ENCODE measurements around the gene SHROOM4. TPM values are rescaled to one million over a fixed set of nuclear protein-coding genes. Genes with fewer than 3 reads are reported as not detected.

The SHROOM4 gene
- total and polyA plus RNA-seq, 4 donors = 0.62 to 2.3 (median 0.93) TPM

DNA sequence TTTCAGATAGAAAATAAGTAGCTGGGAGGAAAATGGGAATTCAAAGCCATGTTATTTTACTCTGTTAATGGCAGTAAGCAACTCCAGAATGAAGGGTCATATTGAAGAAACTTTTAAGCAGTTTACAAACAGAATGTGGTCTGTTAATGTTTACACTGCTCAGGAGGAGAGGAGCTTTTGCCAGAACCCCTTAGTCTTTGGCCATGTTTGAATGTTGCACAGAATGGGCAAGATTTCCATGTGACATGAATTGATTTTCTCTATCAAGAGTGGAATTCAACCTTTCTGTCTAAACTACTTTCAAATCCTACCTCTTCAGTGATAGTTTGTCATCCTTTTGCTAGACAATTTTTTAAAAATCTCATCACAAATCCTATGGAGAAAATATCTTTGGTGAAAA, 227.6 kb downstream of the SHROOM4 start:
- Histone ChIP-seq H3K9ac (ENCODE audit: low read depth in 1 of 2, low read length in 2 of 2) (no peak overlapping the region), H3K4me3 (ENCODE audit: low read depth in 1 of 3, low read length in 3 of 3) (no peak overlapping the region), H3K27me3 (ENCODE audit: control insufficient read depth in 4 of 4, insufficient read depth in 4 of 4, low read length in 3 of 4) (no peaks in the 10 kb centered on the region), H3K27ac (ENCODE audit: low read depth in 1 of 2, low read length in 2 of 2) (no peak overlapping the region), H3K9me3 (ENCODE audit: control insufficient read depth in 4 of 4, low read length in 3 of 4) (peaks cover 0 to 2% (median 0%) of the 10 kb centered on the region in 4 donors), H3K4me1 (ENCODE audit: control insufficient read depth in 4 of 4, insufficient read depth in 4 of 4, low read length in 3 of 4) (peaks cover 0 to 8% (median 5%) of the 10 kb centered on the region in 4 donors), H3K36me3 (ENCODE audit: control insufficient read depth in 4 of 4, insufficient read depth in 3 of 4, low read depth in 1 of 4, low read length in 3 of 4) (no peaks in the 10 kb centered on the region)
- TF ChIP-seq, protein P1, sequence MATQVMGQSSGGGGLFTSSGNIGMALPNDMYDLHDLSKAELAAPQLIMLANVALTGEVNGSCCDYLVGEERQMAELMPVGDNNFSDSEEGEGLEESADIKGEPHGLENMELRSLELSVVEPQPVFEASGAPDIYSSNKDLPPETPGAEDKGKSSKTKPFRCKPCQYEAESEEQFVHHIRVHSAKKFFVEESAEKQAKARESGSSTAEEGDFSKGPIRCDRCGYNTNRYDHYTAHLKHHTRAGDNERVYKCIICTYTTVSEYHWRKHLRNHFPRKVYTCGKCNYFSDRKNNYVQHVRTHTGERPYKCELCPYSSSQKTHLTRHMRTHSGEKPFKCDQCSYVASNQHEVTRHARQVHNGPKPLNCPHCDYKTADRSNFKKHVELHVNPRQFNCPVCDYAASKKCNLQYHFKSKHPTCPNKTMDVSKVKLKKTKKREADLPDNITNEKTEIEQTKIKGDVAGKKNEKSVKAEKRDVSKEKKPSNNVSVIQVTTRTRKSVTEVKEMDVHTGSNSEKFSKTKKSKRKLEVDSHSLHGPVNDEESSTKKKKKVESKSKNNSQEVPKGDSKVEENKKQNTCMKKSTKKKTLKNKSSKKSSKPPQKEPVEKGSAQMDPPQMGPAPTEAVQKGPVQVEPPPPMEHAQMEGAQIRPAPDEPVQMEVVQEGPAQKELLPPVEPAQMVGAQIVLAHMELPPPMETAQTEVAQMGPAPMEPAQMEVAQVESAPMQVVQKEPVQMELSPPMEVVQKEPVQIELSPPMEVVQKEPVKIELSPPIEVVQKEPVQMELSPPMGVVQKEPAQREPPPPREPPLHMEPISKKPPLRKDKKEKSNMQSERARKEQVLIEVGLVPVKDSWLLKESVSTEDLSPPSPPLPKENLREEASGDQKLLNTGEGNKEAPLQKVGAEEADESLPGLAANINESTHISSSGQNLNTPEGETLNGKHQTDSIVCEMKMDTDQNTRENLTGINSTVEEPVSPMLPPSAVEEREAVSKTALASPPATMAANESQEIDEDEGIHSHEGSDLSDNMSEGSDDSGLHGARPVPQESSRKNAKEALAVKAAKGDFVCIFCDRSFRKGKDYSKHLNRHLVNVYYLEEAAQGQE (IDR thresholded peaks at IDR 0.05) = no peak
- no peak for TF ChIP-seq TAF1 (conservative IDR thresholded peaks at IDR 0.05)
- TF ChIP-seq HNF4A (conservative IDR thresholded peaks at IDR 0.05) = peak; percentile 19 to 28
- no peak for TF ChIP-seq JUND (IDR thresholded peaks at IDR 0.05)
- no peak for TF ChIP-seq FOXA2 (IDR thresholded peaks at IDR 0.05)
- no peak for TF ChIP-seq GABPA (IDR thresholded peaks at IDR 0.05 in 1 of 2, conservative IDR thresholded peaks at IDR 0.05 in 1 of 2)
- TF ChIP-seq EGR1 (IDR thresholded peaks at IDR 0.05; ENCODE audit: low read depth in 2 of 2) = no peak
- TF ChIP-seq SP1 (IDR thresholded peaks at IDR 0.05) = no peak
- no peak for TF ChIP-seq RAD21 (IDR thresholded peaks at IDR 0.05)
- TF ChIP-seq YY1 (IDR thresholded peaks at IDR 0.05) = peak; percentile 57
- no peak for TF ChIP-seq NR2F2 (IDR thresholded peaks at IDR 0.05)
- no peak for DNase-seq (ENCODE audit: low spot score)

DNA sequence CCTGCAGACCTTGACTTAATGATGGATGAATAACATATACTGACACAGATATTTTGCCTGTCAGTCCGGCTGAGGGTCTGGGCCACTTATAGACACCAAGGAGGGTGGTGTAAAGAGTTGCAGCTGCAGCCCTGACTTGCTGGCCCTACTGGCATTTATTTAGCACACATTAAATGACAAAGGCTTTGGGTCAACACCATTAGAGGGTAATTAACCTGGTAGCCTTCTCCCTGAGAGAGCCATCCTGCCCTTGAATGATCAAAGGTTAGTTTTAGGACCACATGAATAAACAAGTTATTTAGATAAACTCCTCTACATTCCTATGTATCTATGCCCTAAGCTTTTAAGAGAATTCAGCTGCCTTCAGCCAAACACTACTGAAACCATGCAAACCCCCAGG, 232.6 kb downstream of the SHROOM4 start:
- Histone ChIP-seq H3K27me3 (ENCODE audit: control insufficient read depth in 4 of 4, insufficient read depth in 4 of 4, low read length in 3 of 4) (peaks cover 0 to 2% (median 0%) of the 10 kb centered on the region in 4 donors), H3K36me3 (ENCODE audit: control insufficient read depth in 4 of 4, insufficient read depth in 3 of 4, low read depth in 1 of 4, low read length in 3 of 4) (no peaks in the 10 kb centered on the region), H3K4me3 (ENCODE audit: low read depth in 1 of 3, low read length in 3 of 3) (no peak overlapping the region), H3K4me1 (ENCODE audit: control insufficient read depth in 4 of 4, insufficient read depth in 4 of 4, low read length in 3 of 4) (peaks cover 0 to 2% (median 0%) of the 10 kb centered on the region in 4 donors), H3K9ac (ENCODE audit: low read depth in 1 of 2, low read length in 2 of 2) (no peak overlapping the region), H3K27ac (ENCODE audit: low read depth in 1 of 2, low read length in 2 of 2) (no peak overlapping the region), H3K9me3 (ENCODE audit: control insufficient read depth in 4 of 4, low read length in 3 of 4) (peaks cover 0 to 2% (median 0%) of the 10 kb centered on the region in 4 donors)
- TF ChIP-seq FOXA2 (IDR thresholded peaks at IDR 0.05) (no peak), EGR1 (IDR thresholded peaks at IDR 0.05; ENCODE audit: low read depth in 2 of 2) (no peak), NR2F2 (IDR thresholded peaks at IDR 0.05) (no peak), HNF4A (conservative IDR thresholded peaks at IDR 0.05) (no peak), RAD21 (IDR thresholded peaks at IDR 0.05) (no peak), SP1 (IDR thresholded peaks at IDR 0.05) (no peak), TAF1 (conservative IDR thresholded peaks at IDR 0.05) (no peak), YY1 (IDR thresholded peaks at IDR 0.05) (no peak), HNF4G (IDR thresholded peaks at IDR 0.05) (no peak), JUND (IDR thresholded peaks at IDR 0.05) (no peak), GABPA (IDR thresholded peaks at IDR 0.05 in 1 of 2, conservative IDR thresholded peaks at IDR 0.05 in 1 of 2) (no peak), FOXA1 (IDR thresholded peaks at IDR 0.05) (no peak), RXRA (IDR thresholded peaks at IDR 0.05) (no peak)
- TF ChIP-seq, protein P2, sequence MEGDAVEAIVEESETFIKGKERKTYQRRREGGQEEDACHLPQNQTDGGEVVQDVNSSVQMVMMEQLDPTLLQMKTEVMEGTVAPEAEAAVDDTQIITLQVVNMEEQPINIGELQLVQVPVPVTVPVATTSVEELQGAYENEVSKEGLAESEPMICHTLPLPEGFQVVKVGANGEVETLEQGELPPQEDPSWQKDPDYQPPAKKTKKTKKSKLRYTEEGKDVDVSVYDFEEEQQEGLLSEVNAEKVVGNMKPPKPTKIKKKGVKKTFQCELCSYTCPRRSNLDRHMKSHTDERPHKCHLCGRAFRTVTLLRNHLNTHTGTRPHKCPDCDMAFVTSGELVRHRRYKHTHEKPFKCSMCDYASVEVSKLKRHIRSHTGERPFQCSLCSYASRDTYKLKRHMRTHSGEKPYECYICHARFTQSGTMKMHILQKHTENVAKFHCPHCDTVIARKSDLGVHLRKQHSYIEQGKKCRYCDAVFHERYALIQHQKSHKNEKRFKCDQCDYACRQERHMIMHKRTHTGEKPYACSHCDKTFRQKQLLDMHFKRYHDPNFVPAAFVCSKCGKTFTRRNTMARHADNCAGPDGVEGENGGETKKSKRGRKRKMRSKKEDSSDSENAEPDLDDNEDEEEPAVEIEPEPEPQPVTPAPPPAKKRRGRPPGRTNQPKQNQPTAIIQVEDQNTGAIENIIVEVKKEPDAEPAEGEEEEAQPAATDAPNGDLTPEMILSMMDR (IDR thresholded peaks at IDR 0.05; ENCODE audit: low read depth, low read length, missing input control) = no peak
- TF ChIP-seq, protein P3, sequence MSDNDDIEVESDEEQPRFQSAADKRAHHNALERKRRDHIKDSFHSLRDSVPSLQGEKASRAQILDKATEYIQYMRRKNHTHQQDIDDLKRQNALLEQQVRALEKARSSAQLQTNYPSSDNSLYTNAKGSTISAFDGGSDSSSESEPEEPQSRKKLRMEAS (IDR thresholded peaks at IDR 0.05) = no peak
- TF ChIP-seq, protein P1 (IDR thresholded peaks at IDR 0.05) = no peak
- TF ChIP-seq, protein P4, sequence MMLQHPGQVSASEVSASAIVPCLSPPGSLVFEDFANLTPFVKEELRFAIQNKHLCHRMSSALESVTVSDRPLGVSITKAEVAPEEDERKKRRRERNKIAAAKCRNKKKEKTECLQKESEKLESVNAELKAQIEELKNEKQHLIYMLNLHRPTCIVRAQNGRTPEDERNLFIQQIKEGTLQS (IDR thresholded peaks at IDR 0.05) = no peak
- 81% methylated on average over 1 of the region's 1 CpG for WGBS
- DNase-seq (ENCODE audit: low spot score) = no peak

Data from liver (tissue), 9 donors.